GM12878 (cell line): Measurements from ENCODE around the gene POLD1. TPM values are rescaled to one million over a fixed set of nuclear protein-coding genes. Genes with fewer than 3 reads are reported as not detected.

Source experiments
- ATF7 ChIP-seq: fragments of 450-650 bp; IDR thresholded peaks from 2 replicates; pipeline ENCODE4 v1.6.1; 2016; ENCODE audit warnings: low read depth, mild to moderate bottlenecking
- BCL11A ChIP-seq: IDR thresholded peaks from 2 replicates; pipeline ENCODE4 v1.6.1; 2011; ENCODE audit warnings: low read depth, low read length
- BHLHE40 ChIP-seq, 2 experiments: fragments of 450-650 bp in 1 of 2; IDR thresholded peaks; 2 replicates each; pipeline ENCODE4 v1.6.1; 2011 to 2017; ENCODE audit warnings: low read depth in 2 of 2, borderline replicate concordance in 1 of 2, improper control_type of control experiment in 1 of 2, low read length in 1 of 2, mild to moderate bottlenecking in 1 of 2
- BMI1 ChIP-seq: fragments of 450-650 bp; IDR thresholded peaks from 2 replicates; pipeline ENCODE4 v1.6.1; 2016; ENCODE audit warnings: mild to moderate bottlenecking, moderate library complexity, borderline replicate concordance
- CBFB ChIP-seq: IDR thresholded peaks from 2 replicates; pipeline ENCODE4 v1.6.1; 2016; ENCODE audit warnings: antibody characterized with exemption, low read depth
- CREB1 ChIP-seq: IDR thresholded peaks from 2 replicates; pipeline ENCODE4 v1.6.1; 2012; ENCODE audit warnings: low read depth, mild to moderate bottlenecking, inconsistent platforms
- DPF2 ChIP-seq: fragments of 450-650 bp; IDR thresholded peaks from 2 replicates; pipeline ENCODE4 v1.6.1; 2017; ENCODE audit warnings: mild to moderate bottlenecking
- EP300 ChIP-seq, 2 experiments: fragments of 150-350 bp in 1 of 2; IDR thresholded peaks; 2 replicates each; pipeline ENCODE4 v1.6.1; 2011 to 2012; ENCODE audit warnings: low read depth in 2 of 2, low read length in 2 of 2, borderline replicate concordance in 1 of 2, improper control_type of control experiment in 1 of 2, inconsistent platforms in 1 of 2; ENCODE audit not compliant: control insufficient read depth in 1 of 2
- ETV6 ChIP-seq, 2 experiments: fragments of 450-650 bp in 1 of 2; IDR thresholded peaks in 1 of 2; conservative IDR thresholded peaks in 1 of 2; 2 replicates each; pipeline ENCODE4 v1.6.1; 2014; ENCODE audit warnings: antibody characterized with exemption in 1 of 2, borderline replicate concordance in 1 of 2, low read depth in 1 of 2, mild to moderate bottlenecking in 1 of 2, moderate library complexity in 1 of 2
- IKZF1 ChIP-seq: fragments of 450-650 bp; conservative IDR thresholded peaks from 2 replicates; pipeline ENCODE4 v1.6.1; 2017; ENCODE audit warnings: antibody characterized with exemption, mild to moderate bottlenecking
- IRF4 ChIP-seq: IDR thresholded peaks from 2 replicates; pipeline ENCODE4 v1.6.1; 2011; ENCODE audit warnings: low read depth, low read length
- JUNB ChIP-seq: IDR thresholded peaks from 2 replicates; pipeline ENCODE4 v1.6.1; 2016; ENCODE audit warnings: antibody characterized with exemption, mild to moderate bottlenecking
- MTA2 ChIP-seq: fragments of 450-650 bp; IDR thresholded peaks from 2 replicates; pipeline ENCODE4 v1.6.1; 2016; ENCODE audit warnings: low read depth, mild to moderate bottlenecking, moderate library complexity
- MTA3 ChIP-seq: IDR thresholded peaks from 2 replicates; pipeline ENCODE4 v1.6.1; 2012; ENCODE audit warnings: low read length, inconsistent platforms, borderline replicate concordance
- NR2F1 ChIP-seq: fragments of 450-650 bp; conservative IDR thresholded peaks from 2 replicates; pipeline ENCODE4 v1.6.1; 2017; ENCODE audit warnings: mild to moderate bottlenecking
- PML ChIP-seq: IDR thresholded peaks from 2 replicates; pipeline ENCODE4 v1.6.1; 2012; ENCODE audit warnings: low read length, inconsistent platforms
- POU2F2 ChIP-seq: IDR thresholded peaks from 3 replicates; pipeline ENCODE4 v1.6.1; 2011; ENCODE audit warnings: low read depth, mild to moderate bottlenecking, low read length, borderline replicate concordance
- RAD51 ChIP-seq: fragments of 450-650 bp; IDR thresholded peaks from 2 replicates; pipeline ENCODE4 v1.6.1; 2016; ENCODE audit warnings: moderate library complexity, mild to moderate bottlenecking, inconsistent platforms
- RCOR1 ChIP-seq: conservative IDR thresholded peaks from 2 replicates; pipeline ENCODE4 v1.6.1; 2012; ENCODE audit warnings: low read depth, low read length, improper control_type of control experiment
- RUNX3 ChIP-seq: IDR thresholded peaks from 2 replicates; pipeline ENCODE4 v1.6.1; 2012; ENCODE audit warnings: low read length, inconsistent platforms
- SP1 ChIP-seq: IDR thresholded peaks from one replicate; pipeline ENCODE4 v1.6.1; 2011; ENCODE audit warnings: low read depth, low read length
- SPI1 ChIP-seq: IDR thresholded peaks from 2 replicates; pipeline ENCODE4 v1.6.1; 2011; ENCODE audit warnings: low read depth, mild to moderate bottlenecking, low read length, moderate library complexity, borderline replicate concordance; ENCODE audit not compliant: insufficient read depth
- SRF ChIP-seq, 2 experiments: IDR thresholded peaks; 2 replicates each; pipeline ENCODE4 v1.6.1; 2011; ENCODE audit warnings: low read depth in 2 of 2, low read length in 2 of 2, mild to moderate bottlenecking in 1 of 2, moderate library complexity in 1 of 2
- TAF1 ChIP-seq: IDR thresholded peaks from 2 replicates; pipeline ENCODE4 v1.6.1; 2011; ENCODE audit warnings: mild to moderate bottlenecking, low read depth, low read length, borderline replicate concordance
- ZNF217 ChIP-seq: fragments of 450-650 bp; IDR thresholded peaks from 2 replicates; pipeline ENCODE4 v1.6.1; 2017; ENCODE audit warnings: antibody characterized with exemption, mild to moderate bottlenecking
- polyA plus RNA-seq, 11 experiments: library from polyadenylated mRNA; depleted of rRNA in 4 of 11; unstranded in 6 of 11; stranded (reverse) in 5 of 11; fragments of >200 nt; fragmentation: Nextera tagmentation in 4 of 11; fragmentation: Illumina TruSeq in 1 of 11; extraction: Ambion mirVana in 4 of 11; extraction: Trizol in 1 of 11; gene quantifications; 1 replicate in 1 of 11; 2 replicates in 10 of 11; pipeline versions ENCODE4 v1.2.1 to v1.2.3, GENCODE V29; 2011 to 2016; ENCODE audit warnings: inconsistent platforms in 2 of 11, missing spikeins in 2 of 11, low read depth in 1 of 11
- total RNA-seq, 4 experiments: library from RNA; depleted of rRNA in 3 of 4; stranded (reverse); fragments of >200 nt in 3 of 4; fragmentation: Illumina TruSeq in 1 of 4; extraction: Trizol in 1 of 4; gene quantifications; 2 replicates each; pipeline versions ENCODE4 v1.2.1 to v1.2.3, GENCODE V29; 2013 to 2021
- TF ChIP-seq, protein P1 (sequence below): IDR thresholded peaks from 2 replicates; pipeline ENCODE4 v1.6.1; 2011; ENCODE audit warnings: borderline replicate concordance, low read depth, mild to moderate bottlenecking, moderate library complexity, low read length; ENCODE audit not compliant: insufficient read depth, poor library complexity, severe bottlenecking
- TF ChIP-seq, protein P2 (sequence below): fragments of 450-650 bp; IDR thresholded peaks from 2 replicates; pipeline ENCODE4 v1.6.1; 2017; ENCODE audit warnings: low read depth, mild to moderate bottlenecking, moderate library complexity
- TF ChIP-seq, protein P3 (sequence below): IDR thresholded peaks from 2 replicates; pipeline ENCODE4 v1.6.1; 2012; ENCODE audit warnings: low read length, inconsistent platforms

The POLD1 gene
- total and polyA plus RNA-seq, 10 of the 15 experiments (the other 5 are each of a cell fraction or from before 2014, with no cell fraction given), result 0.76 to 165 (median 63.4) TPM

DNA sequence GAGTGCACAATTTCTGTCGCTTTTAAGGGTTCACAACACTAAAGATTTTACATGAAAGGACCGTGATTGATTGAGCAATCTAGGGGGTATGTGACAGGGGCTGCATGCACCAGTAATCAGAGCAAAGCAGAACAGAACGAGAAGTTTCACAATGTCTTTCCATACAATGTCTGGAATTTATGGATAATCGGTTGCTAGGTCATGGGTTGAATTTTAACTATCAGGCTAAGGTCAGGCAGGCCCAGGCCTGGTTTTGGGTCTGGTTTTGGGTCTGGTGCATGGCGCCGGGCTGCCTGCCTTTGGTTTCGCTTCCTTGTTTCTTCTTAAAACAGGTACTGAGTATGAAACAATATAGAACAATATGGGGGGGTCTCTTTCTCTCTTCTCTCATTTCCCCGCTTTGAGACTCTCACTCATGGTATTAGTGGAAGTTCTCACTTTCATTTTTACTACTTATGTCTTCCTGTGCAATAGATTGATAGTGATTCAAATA lies 37.0 kb upstream of the POLD1 start (continued):
- TF ChIP-seq MTA3, result peak; percentile 86; the same call in 1 of the 2 replicates
- peak; percentile 96 for TF ChIP-seq DPF2
- peak in 1 of 2 experiments; percentile 97; a peak in 2 of 4 replicates for TF ChIP-seq ETV6 (conservative IDR thresholded peaks at IDR 0.05 in 1 of 2, IDR thresholded peaks at IDR 0.05 in 1 of 2; ENCODE audit: borderline replicate concordance in 1 of 2, low read depth in 1 of 2)
- TF ChIP-seq CBFB, result 0 out of 2 replicates have a peak, but pooled peaks have one; percentile 21
- TF ChIP-seq RUNX3, result peak; percentile 80; the same call in 1 of the 2 replicates
- TF ChIP-seq CREB1, result peak; percentile 58; the same call in 1 of the 2 replicates
- TF ChIP-seq JUNB, result peak; percentile 99
- TF ChIP-seq, protein P1, sequence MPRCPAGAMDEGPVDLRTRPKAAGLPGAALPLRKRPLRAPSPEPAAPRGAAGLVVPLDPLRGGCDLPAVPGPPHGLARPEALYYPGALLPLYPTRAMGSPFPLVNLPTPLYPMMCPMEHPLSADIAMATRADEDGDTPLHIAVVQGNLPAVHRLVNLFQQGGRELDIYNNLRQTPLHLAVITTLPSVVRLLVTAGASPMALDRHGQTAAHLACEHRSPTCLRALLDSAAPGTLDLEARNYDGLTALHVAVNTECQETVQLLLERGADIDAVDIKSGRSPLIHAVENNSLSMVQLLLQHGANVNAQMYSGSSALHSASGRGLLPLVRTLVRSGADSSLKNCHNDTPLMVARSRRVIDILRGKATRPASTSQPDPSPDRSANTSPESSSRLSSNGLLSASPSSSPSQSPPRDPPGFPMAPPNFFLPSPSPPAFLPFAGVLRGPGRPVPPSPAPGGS, result peak; percentile 82
- TF ChIP-seq BCL11A, result peak; percentile 84
- TF ChIP-seq BMI1, result peak; percentile 80; the same call in 1 of the 2 replicates
- peak; percentile 58; the same call in 1 of the 2 replicates for TF ChIP-seq PML
- peak; percentile 92 for TF ChIP-seq MTA2
- TF ChIP-seq, protein P2, sequence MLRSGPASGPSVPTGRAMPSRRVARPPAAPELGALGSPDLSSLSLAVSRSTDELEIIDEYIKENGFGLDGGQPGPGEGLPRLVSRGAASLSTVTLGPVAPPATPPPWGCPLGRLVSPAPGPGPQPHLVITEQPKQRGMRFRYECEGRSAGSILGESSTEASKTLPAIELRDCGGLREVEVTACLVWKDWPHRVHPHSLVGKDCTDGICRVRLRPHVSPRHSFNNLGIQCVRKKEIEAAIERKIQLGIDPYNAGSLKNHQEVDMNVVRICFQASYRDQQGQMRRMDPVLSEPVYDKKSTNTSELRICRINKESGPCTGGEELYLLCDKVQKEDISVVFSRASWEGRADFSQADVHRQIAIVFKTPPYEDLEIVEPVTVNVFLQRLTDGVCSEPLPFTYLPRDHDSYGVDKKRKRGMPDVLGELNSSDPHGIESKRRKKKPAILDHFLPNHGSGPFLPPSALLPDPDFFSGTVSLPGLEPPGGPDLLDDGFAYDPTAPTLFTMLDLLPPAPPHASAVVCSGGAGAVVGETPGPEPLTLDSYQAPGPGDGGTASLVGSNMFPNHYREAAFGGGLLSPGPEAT, result peak; percentile 82
- TF ChIP-seq EP300 (IDR thresholded peaks at IDR 0.05; ENCODE audit: borderline replicate concordance in 1 of 2, control insufficient read depth in 1 of 2, low read depth in 2 of 2, low read length in 2 of 2), result peak; percentile 34 to 82; a peak in 2 of 4 replicates
- TF ChIP-seq IRF4, result peak; percentile 93
- TF ChIP-seq NR2F1, result peak; percentile 86
- TF ChIP-seq RAD51, result peak; percentile 58; the same call in 1 of the 2 replicates
- peak; percentile 30; the same call in 1 of the 3 replicates for TF ChIP-seq POU2F2
- peak; percentile 85 for TF ChIP-seq SPI1
- TF ChIP-seq IKZF1, result peak; percentile 85
- peak; percentile 65 for TF ChIP-seq SP1
- TF ChIP-seq RCOR1, result 0 out of 2 replicates have a peak, but pooled peaks have one; percentile 49
- peak; percentile 77 to 86 for TF ChIP-seq BHLHE40 (IDR thresholded peaks at IDR 0.05; ENCODE audit: borderline replicate concordance in 1 of 2, low read depth in 2 of 2, low read length in 1 of 2)
- TF ChIP-seq TAF1, result 0 out of 2 replicates have a peak, but pooled peaks have one; percentile 8
- TF ChIP-seq, protein P3, sequence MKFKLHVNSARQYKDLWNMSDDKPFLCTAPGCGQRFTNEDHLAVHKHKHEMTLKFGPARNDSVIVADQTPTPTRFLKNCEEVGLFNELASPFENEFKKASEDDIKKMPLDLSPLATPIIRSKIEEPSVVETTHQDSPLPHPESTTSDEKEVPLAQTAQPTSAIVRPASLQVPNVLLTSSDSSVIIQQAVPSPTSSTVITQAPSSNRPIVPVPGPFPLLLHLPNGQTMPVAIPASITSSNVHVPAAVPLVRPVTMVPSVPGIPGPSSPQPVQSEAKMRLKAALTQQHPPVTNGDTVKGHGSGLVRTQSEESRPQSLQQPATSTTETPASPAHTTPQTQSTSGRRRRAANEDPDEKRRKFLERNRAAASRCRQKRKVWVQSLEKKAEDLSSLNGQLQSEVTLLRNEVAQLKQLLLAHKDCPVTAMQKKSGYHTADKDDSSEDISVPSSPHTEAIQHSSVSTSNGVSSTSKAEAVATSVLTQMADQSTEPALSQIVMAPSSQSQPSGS, result peak; percentile 88
- 0 out of 4 replicates have a peak, but pooled peaks of 1 of the 2 experiments have one; percentile 5 for TF ChIP-seq SRF (IDR thresholded peaks at IDR 0.05; ENCODE audit: low read depth in 2 of 2, low read length in 2 of 2)
- peak; percentile 82; the same call in 1 of the 2 replicates for TF ChIP-seq ZNF217
- TF ChIP-seq ATF7, result peak; percentile 88
